HTR-8/SVneo (cell line): ENCODE measurements around the gene NBEAL1.
"Not testable (repeated sequence)": the region's sequence is repeated elsewhere in the genome, so short reads cannot be mapped to it uniquely, and the experiment has no call there.

Source experiments
- DNase-seq: peaks from one replicate; pipeline ENCODE4 v3.0.0; 2011; ENCODE audit warnings: low spot score, mixed read lengths; ENCODE audit not compliant: insufficient read length
- FAIRE-seq: peaks from 2 replicates; lab custom pipeline; 2011; peaks lifted over from hg19 to GRCh38; lab: Jason Lieb, UNC

The NBEAL1 gene

GRCh38 chr2:203037026-203037425 lies 22.4 kb downstream of the NBEAL1 start:
- FAIRE-seq: no peak

DNA sequence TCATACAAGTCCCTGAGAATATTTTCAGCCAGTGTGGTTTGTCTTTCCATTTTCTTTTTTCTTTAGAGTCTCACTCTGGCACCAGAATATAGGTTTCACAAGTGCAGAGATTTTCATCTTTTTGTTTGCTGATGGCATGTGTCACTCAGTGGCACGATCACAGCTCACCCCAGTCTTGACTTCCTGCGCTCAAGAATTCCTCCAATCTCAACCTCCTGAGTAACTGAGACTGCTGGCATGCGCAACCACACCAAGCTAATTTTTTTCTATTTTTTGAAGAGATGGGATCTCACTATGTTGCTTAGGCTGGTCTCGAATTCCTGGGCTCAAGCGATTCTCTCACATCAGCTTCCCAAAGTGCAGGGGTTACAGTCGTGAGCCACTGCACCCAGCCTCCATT lies 23.9 kb downstream of the NBEAL1 start:
- no peak for FAIRE-seq
- DNase-seq: no peak

More at GRCh38 chr2:203037026-203037425, 22.4 kb downstream of the NBEAL1 start:
- DNase-seq: no peak

DNA sequence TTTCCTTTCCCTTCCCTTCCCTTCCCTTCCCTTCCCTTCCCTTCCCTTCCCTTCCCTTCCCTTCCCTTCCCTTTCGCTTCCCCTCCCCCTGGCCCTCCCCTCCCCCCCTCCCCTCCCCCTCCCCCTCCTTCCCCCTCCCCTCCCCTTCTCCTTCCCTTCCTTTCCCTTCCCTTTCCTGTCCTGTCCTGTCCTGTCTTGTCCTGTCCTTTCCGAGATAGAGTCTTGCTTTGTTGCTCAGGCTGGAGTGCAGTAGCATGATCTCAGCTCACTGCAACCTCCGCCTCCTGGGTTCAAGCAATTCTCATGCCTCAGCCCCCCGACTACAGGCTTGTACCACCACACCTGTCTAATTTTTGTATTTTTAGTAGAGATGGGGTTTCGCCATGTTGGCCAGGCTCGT lies 24.5 kb downstream of the NBEAL1 start:
- FAIRE-seq, DNase-seq: not testable (repeated sequence)

DNA sequence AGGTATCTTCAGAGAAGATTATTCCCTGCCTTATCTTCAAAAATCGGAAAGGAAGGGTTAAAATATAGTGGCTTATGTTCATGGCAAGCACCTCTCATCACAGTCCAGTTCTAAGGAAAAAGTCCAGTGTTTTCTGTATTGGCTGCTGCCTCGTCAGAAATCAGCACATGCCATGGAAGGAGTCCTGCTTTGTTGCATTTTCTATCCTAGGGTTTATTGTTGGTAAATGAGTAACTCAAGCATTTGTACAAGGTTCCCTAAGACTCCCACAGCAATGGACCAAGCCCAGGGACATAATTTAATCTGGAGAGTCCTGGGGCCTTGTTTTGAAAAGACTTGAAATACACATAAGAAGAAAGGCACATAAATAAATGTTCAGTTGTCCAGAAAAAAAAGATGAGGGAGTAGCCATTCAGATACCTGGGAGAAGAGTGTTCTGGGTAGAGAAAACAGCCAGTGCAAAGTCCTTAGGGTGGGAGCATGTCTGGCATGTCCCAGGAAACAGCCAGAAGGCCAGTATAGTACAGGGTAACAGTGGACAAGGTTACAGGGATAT lies 26.4 kb downstream of the NBEAL1 start:
- DNase-seq: no peak
- no peak for FAIRE-seq

DNA sequence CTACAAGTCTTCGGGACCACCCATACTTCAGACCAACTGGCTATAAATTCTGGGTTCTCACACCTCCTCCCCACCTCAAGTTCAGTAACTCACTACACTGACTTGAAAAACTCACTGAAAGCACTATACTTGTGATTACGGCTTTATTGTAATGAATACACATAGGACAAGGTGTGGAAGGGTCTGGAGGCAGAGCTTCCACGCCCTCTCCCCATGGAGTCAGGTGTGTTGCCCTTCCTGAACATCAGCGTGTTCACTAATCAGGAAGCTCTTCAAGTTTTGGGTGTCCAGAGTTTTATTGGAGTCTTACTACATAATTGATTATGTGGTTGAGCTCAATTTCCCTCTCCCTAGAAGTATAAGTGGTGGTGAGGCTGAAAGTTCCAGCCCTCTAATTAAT lies 27.5 kb downstream of the NBEAL1 start:
- no peak for FAIRE-seq
- no peak for DNase-seq

GRCh38 chr2:203043226-203043625 lies 28.6 kb downstream of the NBEAL1 start:
- DNase-seq (no peak), FAIRE-seq (no peak)

DNA sequence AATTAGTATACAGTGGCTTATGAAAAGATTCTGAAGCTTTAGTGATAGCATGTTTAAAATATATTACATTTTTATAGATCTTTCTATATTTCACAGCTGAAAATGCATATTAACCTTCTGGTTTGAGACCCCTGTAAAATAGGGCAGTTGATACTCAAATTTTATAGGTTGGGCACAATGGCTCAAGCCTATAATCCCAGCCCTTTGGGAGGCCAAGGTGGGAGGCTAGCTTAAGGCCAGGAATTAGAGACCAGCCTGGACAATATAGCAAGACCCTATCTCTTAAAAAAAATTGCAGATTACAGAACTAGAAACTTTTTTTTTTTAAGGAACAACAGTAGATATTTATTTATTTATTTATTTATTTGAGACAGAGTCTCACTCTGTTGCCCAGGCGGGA lies 31.2 kb downstream of the NBEAL1 start:
- no peak for FAIRE-seq
- no peak for DNase-seq

DNA sequence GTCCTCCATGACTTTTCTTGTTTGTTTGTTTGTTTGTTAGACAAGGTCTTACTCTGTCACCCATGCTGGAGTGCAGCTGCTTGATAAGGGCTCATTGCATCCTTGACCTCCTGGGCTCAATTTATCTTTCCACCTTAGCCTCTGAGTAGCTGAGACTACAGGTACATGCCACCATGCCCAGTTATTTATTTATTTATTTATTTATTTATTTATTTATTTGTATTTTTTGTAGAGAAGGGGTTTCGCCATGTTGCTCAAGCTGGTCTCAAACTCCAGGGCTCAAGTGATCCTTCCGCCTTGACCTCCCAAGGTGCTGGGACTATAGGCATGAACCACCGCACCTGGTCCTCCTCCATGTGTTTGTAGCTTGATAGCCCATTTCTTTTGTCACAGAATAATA lies 37.9 kb downstream of the NBEAL1 start:
- DNase-seq (no peak), FAIRE-seq (no peak)

- no peak for DNase-seq
- FAIRE-seq: no peak
Observed at GRCh38 chr2:203059567-203060240, 45.0 kb downstream of the NBEAL1 start.

DNA sequence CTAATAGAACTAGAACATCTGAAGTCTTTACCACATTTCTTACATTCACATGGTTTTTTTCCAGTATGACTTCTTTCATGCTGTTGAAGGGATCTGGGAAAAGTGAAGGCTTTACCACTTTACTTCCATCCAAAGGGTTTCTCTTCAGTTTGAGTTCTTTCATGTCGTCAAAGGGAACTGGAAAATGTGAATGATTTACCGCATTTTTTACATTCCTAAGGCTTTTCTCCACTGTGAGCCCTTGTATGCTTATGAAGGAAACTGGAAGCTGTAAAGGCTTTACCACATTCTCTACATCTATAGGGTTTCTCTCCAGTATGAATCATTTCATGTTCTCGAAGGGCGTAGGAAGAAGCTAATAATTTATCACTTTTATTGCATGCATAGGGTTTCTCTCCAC lies 46.7 kb downstream of the NBEAL1 start:
- peak; percentile 64 for DNase-seq

GRCh38 chr2:203062126-203062525 lies 47.5 kb downstream of the NBEAL1 start:
- DNase-seq: no peak
- no peak for FAIRE-seq

More for the DNA sequence above, 46.7 kb downstream of the NBEAL1 start:
- FAIRE-seq: no peak

GRCh38 chr2:203066519-203067091 lies 51.9 kb downstream of the NBEAL1 start:
- not testable (repeated sequence) for FAIRE-seq, DNase-seq

DNA sequence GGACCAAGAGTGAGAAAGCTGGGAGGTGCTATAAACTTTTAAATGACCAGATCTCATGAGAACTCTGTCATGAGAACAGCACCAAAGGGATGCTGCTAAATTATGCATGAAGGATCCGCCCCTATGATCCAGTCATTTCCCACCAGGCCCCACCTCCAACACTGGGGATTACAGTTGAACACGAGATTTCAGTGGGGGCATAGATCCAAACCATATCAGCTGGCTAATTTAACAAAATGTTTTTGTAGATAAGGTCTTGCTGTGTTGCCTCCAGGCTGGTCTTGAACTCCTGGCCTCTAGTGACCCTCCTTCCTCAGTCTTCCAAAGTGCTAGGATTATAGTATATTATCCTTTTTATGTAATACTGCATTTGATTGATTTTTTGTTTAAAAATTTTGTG lies 56.0 kb downstream of the NBEAL1 start:
- DNase-seq: no peak
- no peak for FAIRE-seq

- DNase-seq (no peak), FAIRE-seq (no peak)
Observed at GRCh38 chr2:203071148-203071547, 56.5 kb downstream of the NBEAL1 start.

- DNase-seq: no peak
- no peak for FAIRE-seq
Observed at GRCh38 chr2:203072371-203072770, 57.7 kb downstream of the NBEAL1 start.

DNA sequence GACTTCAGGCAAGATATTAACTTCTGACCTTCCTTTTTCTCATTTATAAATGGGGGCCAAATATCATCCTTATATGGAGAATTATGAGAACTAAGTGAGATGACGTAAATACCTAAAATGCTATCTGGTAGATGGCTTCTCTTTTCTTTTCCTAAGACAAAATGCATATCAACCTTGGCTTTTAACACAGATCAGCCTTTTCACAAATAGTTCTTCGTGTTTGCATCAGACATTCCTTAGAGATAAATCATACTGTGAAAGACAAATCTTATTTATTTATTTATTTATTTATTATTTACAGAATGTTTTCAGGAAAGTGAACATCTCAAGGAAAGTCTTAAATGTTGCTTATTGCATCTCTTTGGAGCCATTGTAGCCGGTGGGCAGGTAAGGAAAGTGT lies 62.8 kb downstream of the NBEAL1 start:
- peak; percentile 24 for DNase-seq
- FAIRE-seq: no peak

DNA sequence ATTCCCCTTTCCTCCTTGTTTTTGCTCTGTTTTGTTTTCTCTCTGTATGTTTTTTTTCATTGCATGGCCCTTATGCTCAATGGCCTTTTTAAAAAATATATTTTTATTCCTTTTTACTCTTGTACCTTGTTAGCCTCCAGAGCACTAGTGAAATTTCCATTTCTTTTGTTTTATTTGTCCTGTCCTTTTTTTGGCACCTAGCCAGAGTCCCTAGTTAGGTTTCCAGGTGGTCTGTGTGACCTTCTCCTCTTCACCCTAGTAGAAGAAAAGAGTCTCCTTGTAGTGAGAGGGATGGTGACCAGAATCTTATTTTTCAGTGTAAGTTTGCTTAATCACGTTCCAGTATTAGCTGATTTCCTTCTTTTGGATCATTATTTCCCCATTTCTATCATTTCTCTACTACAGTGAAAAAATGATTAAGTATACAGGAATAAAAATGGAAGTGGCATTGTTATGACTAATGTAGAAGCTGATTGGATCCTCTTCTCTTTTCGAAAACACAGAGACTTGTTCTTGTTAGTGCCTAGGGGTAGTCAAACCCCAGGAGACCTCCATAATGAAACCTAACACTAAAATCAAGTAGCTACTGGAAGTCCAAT lies 65.9 kb downstream of the NBEAL1 start:
- FAIRE-seq: no peak

GRCh38 chr2:203083328-203083727 lies 68.7 kb downstream of the NBEAL1 start:
- FAIRE-seq: no peak
- no peak for DNase-seq

More for the DNA sequence above, 65.9 kb downstream of the NBEAL1 start:
- DNase-seq: no peak

GRCh38 chr2:203086381-203086780 lies 71.7 kb downstream of the NBEAL1 start:
- DNase-seq, FAIRE-seq: not testable (repeated sequence)

- not testable (repeated sequence) for FAIRE-seq, DNase-seq
Observed at GRCh38 chr2:203090721-203091120, 76.0 kb downstream of the NBEAL1 start.

DNA sequence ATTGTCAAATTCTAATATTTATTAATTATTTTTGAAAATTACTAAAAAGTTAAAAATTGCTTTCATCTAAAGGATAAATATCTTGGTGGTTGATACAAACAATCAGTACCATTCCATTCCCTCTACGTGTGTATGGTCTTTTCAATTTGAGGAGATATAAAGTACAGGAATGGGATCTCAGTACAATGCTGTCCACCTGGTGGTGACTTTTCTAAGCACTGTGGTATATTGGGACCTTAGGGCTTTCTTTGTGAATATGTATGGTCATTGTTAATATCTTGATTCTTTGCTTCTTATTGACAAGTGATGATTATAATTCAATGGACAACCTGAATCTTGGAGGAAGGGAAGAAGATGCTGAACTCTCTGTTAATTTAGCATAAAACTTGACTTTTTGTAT lies 83.1 kb downstream of the NBEAL1 start:
- DNase-seq (no peak), FAIRE-seq (no peak)
